Fibroblast of gingiva (primary cell): Measurements from ENCODE around the gene MTHFD2.
"Not testable (repeated sequence)": the region's sequence is repeated elsewhere in the genome, so short reads cannot be mapped to it uniquely, and the experiment has no call there.

Experiments
- DNase-seq: peaks from one replicate; pipeline ENCODE4 v3.0.0-alpha.2; 2011; ENCODE audit warnings: low read depth

The MTHFD2 gene

GRCh38 chr2:74228772-74229171 is 30.4 kb downstream of the MTHFD2 start:
- no peak for DNase-seq

- DNase-seq = not testable (repeated sequence)
Measured at GRCh38 chr2:74229865-74230264, 31.4 kb downstream of the MTHFD2 start.

GRCh38 chr2:74232426-74232825 is 34.0 kb downstream of the MTHFD2 start:
- no peak for DNase-seq

- no peak for DNase-seq
Measured at GRCh38 chr2:74233648-74234047, 35.2 kb downstream of the MTHFD2 start.

- DNase-seq = no peak
Measured at GRCh38 chr2:74235041-74235440, 36.6 kb downstream of the MTHFD2 start.

GRCh38 chr2:74238879-74239278 is 40.5 kb downstream of the MTHFD2 start:
- peak; percentile 89 for DNase-seq

GRCh38 chr2:74239346-74239745 is 40.9 kb downstream of the MTHFD2 start:
- no peak for DNase-seq

- DNase-seq = no peak
Measured at GRCh38 chr2:74242354-74243071, 44.1 kb downstream of the MTHFD2 start.

GRCh38 chr2:74244286-74244685 is 45.9 kb downstream of the MTHFD2 start:
- DNase-seq = no peak

- no peak for DNase-seq
Measured at GRCh38 chr2:74246496-74247195, 48.2 kb downstream of the MTHFD2 start.

GRCh38 chr2:74249406-74250122 is 51.1 kb downstream of the MTHFD2 start:
- DNase-seq = no peak

- DNase-seq = peak; percentile 20
Measured at GRCh38 chr2:74250189-74250631, 51.8 kb downstream of the MTHFD2 start.

- DNase-seq = no peak
Measured at GRCh38 chr2:74252036-74252435, 53.6 kb downstream of the MTHFD2 start.

- DNase-seq = no peak
Measured at GRCh38 chr2:74252862-74253261, 54.4 kb downstream of the MTHFD2 start.

- DNase-seq = no peak
Measured at GRCh38 chr2:74253306-74253970, 55.0 kb downstream of the MTHFD2 start.

GRCh38 chr2:74253971-74254310 is 55.5 kb downstream of the MTHFD2 start:
- DNase-seq = no peak

- no peak for DNase-seq
Measured at GRCh38 chr2:74255660-74256213, 57.3 kb downstream of the MTHFD2 start.

GRCh38 chr2:74259191-74259590 is 60.8 kb downstream of the MTHFD2 start:
- DNase-seq = no peak

GRCh38 chr2:74259733-74260132 is 61.3 kb downstream of the MTHFD2 start:
- no peak for DNase-seq

- no peak for DNase-seq
Measured at GRCh38 chr2:74260495-74260894, 62.1 kb downstream of the MTHFD2 start.

GRCh38 chr2:74261204-74261864 is 62.9 kb downstream of the MTHFD2 start:
- DNase-seq = peak; percentile 12

GRCh38 chr2:74262681-74263080 is 64.3 kb downstream of the MTHFD2 start:
- no peak for DNase-seq
